Measurements from ENCODE around the gene CFAP90. TPM values are rescaled to one million over a fixed set of nuclear protein-coding genes. Genes with fewer than 3 reads are reported as not detected.

Gene CFAP90
- total RNA-seq, 2 donors from 2014 or later = not detected

DNA sequence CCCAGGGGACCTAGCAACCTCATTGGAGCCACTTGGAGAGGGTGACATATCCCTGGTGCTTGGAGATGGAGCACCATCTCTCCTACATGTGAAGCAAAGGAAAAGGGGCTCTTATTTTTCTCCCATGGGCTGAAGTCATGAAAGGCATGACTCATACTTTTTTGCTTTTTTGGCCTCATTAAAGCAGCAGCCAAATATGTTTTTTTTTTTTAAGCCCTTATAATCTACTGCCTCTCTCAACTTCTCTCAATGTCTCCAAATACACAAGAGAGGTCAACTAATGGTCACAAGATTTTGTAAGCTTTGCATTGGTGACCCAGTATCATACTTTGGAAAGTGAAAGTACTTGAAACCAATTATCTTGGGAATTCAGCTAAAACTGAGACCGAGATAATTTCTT, 1.6 kb upstream of the CFAP90 start:
- H3K27me3 Mint-ChIP-seq = peaks cover 13% of the 10 kb centered on the region
- H3K4me1 Mint-ChIP-seq = peaks cover 14% of the 10 kb centered on the region
- peaks cover 4% of the 10 kb centered on the region for H3K9me3 Mint-ChIP-seq
- H3K36me3 Mint-ChIP-seq (ENCODE audit: low read depth) = no peaks in the 10 kb centered on the region
- no peak for ATAC-seq (replicated peaks)
- H3K27ac Mint-ChIP-seq = no peak overlapping the region
- H3K4me3 Mint-ChIP-seq = peak overlapping the region; percentile 64

DNA sequence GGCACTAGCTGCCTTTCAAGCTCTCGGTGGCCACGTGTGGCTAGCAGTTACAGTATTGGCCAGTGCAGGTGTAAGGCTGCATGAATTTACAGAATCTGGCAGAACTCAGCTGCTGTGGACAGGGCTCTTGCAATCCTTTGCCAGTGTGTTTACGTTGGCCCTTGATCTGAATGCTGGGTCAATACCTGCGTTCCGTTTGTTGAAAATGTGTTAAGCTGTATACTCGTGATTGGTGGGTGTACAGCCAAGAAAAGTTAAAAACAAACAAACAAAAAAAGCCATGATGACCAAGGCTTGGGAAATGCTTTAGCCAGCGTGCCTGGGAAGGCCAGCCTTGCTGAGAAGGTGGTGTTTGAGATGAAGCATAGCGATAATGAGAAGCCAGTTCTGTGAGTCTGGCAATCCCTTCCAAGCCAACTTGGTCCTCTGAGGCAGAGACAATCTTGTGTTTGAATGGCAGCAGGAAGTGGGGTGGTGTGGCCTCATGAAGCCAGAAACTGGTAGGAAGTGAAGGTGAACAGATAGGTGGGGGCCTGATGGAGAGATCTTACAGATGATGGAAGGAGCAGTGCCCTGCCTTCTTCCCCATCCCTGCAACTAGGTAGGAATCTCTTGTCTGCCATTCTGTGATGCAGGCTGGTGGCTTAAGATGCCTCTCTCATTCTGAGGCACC, 820 bp upstream of the CFAP90 start:
- Mint-ChIP-seq H3K4me1 (peaks cover 10% of the 10 kb centered on the region), H3K4me3 (peak overlapping the region; percentile 64), H3K27ac (no peak overlapping the region), H3K27me3 (peaks cover 16% of the 10 kb centered on the region), H3K36me3 (ENCODE audit: low read depth) (no peaks in the 10 kb centered on the region), H3K9me3 (peaks cover 4% of the 10 kb centered on the region)
- no peak for ATAC-seq (replicated peaks)

DNA sequence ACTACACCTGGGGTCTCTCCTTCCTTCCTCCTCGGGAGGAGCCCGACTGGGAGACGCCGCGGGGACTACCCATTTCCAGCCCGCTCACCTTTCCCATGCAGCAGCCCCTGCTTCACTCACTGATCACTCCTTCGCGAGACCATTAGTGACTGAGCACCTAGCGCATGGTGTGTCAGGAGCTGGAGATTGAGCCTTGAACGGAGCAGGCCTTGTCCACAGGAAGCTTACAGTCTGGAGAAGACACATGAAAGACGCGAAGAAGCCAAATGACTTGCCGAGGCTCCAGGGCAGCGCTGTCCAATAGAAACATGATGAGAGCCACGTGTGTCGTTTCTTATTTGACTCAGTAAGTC, 283 bp upstream of the CFAP90 start:
- Mint-ChIP-seq H3K4me1 (peaks cover 9% of the 10 kb centered on the region), H3K9me3 (peaks cover 4% of the 10 kb centered on the region), H3K27ac (no peak overlapping the region), H3K27me3 (peaks cover 17% of the 10 kb centered on the region), H3K4me3 (peak overlapping the region; percentile 64), H3K36me3 (ENCODE audit: low read depth) (no peaks in the 10 kb centered on the region)
- no peak for ATAC-seq (replicated peaks)

DNA sequence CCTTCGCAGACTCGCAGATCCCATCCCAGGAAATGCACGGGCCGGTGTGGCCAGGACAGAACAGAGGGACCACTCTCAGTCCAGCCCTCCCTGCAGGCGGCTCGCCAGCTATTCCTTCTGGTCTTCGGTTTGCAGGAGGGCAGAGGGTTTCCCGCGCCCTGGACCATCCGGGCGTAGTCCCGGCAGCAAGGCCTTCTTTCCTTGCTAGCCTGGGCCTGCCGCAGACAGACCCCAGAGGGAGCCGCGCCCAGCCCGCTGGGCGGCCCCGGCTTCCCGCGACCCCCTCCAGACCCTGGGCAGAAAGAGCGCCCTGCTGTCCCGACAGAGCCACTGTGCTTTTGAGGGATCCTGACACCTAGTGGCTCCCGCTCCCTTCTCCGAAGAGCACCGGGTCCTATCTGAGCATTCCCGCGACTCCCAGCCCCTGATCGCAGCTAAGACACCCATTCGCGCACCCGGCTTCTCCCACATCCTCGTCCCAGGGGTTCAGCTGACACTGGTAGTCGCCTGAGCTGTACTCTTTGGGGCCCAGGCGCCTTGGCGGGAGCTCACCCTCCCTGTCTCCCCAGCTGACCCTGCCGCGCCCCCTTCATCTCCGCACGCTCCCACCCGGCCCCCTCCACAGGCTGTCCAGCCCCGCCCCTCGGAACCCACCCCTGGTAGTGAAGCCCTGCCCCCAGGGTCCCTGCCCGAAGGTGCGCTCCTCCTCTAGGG, 1.1 kb downstream of the CFAP90 start:
- Mint-ChIP-seq H3K4me1 (peaks cover 9% of the 10 kb centered on the region), H3K27me3 (peaks cover 17% of the 10 kb centered on the region), H3K27ac (no peak overlapping the region), H3K4me3 (peak overlapping the region; percentile 55), H3K36me3 (ENCODE audit: low read depth) (no peaks in the 10 kb centered on the region), H3K9me3 (peaks cover 4% of the 10 kb centered on the region)
- ATAC-seq (replicated peaks) = peak; percentile 33

DNA sequence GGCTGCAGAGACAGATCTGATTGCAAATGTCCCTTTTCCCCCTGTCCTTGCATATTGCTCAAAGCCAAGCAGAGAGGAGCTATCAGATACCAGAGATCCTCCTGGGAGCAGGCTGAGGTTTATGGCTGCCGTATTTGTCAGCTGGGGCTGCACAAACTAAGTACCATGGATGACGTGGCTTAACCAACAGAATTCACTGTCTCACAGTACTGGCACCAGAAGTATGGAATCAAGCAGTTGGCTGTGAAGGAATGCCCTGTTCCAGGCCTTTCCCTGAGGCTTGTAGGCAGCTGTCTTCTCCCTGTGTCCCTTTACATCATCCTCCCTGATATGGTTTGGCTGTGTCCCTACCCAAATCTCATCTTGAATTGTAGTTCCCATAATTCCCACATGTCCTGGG, 2.6 kb downstream of the CFAP90 start:
- H3K4me3 Mint-ChIP-seq = no peak overlapping the region
- H3K27me3 Mint-ChIP-seq = peaks cover 27% of the 10 kb centered on the region
- H3K27ac Mint-ChIP-seq = no peak overlapping the region
- H3K36me3 Mint-ChIP-seq (ENCODE audit: low read depth) = no peaks in the 10 kb centered on the region
- peaks cover 9% of the 10 kb centered on the region for H3K4me1 Mint-ChIP-seq
- ATAC-seq (replicated peaks) = no peak
- peaks cover 3% of the 10 kb centered on the region for H3K9me3 Mint-ChIP-seq

DNA sequence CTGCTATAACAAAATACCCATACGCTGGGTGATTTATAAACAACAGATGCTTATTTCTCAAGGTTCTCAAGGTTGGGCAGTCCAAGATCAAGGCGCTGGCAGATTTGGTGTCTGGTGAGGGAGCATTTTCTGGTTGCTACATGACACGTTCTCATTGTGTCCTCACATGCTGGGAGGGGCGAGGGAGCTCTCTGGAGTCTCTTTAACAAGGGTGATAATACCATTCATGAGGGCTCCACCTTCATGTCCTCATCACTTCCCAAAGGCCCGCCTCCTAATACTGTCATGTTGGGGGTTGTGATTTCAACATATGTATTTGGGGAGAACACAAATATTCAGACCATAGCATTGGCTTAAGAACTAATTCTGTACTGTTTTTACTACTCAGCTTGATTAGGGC, 4.6 kb downstream of the CFAP90 start:
- no peak for ATAC-seq (replicated peaks)
- Mint-ChIP-seq H3K27me3 (peaks cover 33% of the 10 kb centered on the region), H3K36me3 (ENCODE audit: low read depth) (no peaks in the 10 kb centered on the region), H3K4me3 (no peak overlapping the region), H3K4me1 (peaks cover 3% of the 10 kb centered on the region), H3K9me3 (no peaks in the 10 kb centered on the region), H3K27ac (no peak overlapping the region)

DNA sequence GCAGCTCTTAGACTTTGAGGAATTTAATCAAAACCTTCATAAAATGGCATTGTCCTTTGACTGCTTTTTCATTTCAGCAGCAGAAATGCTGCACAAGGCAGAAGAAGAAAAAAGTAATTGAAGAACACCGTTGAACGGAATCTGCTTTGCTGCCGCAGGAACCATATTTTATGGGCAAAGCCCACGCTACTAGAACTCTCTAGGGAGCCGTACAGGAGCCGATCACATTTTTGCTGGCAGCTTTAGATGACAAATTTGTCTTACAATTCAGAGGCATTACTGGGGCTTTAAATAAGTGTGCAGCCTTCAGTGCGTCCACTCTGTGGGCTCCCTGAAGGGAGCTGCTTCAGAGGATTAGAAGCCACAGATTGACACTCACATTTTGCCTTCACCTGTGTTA, 5.4 kb downstream of the CFAP90 start:
- Mint-ChIP-seq H3K27me3 (peaks cover 38% of the 10 kb centered on the region), H3K9me3 (no peaks in the 10 kb centered on the region), H3K4me1 (no peaks in the 10 kb centered on the region), H3K36me3 (ENCODE audit: low read depth) (no peaks in the 10 kb centered on the region), H3K4me3 (no peak overlapping the region), H3K27ac (no peak overlapping the region)
- no peak for ATAC-seq (replicated peaks)

DNA sequence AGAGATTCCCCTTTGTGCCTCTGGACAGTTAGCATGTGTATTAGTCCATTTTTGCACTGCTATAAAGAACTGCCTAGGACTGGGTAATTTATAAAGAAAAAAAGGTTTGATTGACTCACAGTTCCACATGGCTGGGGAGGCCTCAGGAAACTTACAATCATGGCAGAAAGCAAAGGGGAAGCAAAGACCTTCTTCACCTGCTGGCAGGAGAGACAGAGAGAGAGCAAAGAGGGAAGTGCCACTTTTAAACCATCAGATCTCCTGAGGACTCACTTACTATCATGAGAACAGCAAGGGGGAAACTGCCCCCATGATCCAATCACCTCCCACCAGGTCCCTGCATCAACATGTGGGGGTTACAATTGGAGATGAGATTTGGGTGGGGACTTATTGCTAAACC, 6.0 kb downstream of the CFAP90 start:
- H3K27ac Mint-ChIP-seq = no peak overlapping the region
- ATAC-seq (replicated peaks) = no peak
- no peaks in the 10 kb centered on the region for H3K36me3 Mint-ChIP-seq (ENCODE audit: low read depth)
- no peak overlapping the region for H3K4me3 Mint-ChIP-seq
- H3K9me3 Mint-ChIP-seq = peaks cover 3% of the 10 kb centered on the region
- H3K4me1 Mint-ChIP-seq = no peaks in the 10 kb centered on the region
- H3K27me3 Mint-ChIP-seq = peaks cover 44% of the 10 kb centered on the region

DNA sequence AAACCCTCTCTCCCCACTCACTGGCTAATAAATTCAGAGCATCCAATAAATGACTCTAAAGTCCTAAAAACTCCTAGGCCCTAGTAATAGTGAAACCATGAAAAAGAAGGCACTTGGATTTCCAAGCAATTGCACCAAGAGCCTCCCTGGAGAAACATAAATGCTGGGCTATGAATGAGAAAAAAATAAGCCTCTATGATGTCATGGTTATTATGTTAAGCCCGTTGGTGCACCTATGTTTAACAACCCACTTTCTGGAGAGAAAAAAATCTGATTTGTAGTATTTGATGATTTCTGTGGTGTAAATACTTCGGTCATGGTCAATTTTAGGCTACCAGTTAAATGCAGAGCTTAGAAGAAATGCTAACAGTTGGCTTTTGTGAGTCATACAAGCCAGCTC, 8.4 kb downstream of the CFAP90 start:
- no peak for ATAC-seq (replicated peaks)
- H3K27me3 Mint-ChIP-seq = peaks cover 39% of the 10 kb centered on the region
- H3K9me3 Mint-ChIP-seq = peaks cover 3% of the 10 kb centered on the region
- H3K36me3 Mint-ChIP-seq (ENCODE audit: low read depth) = no peaks in the 10 kb centered on the region
- H3K4me1 Mint-ChIP-seq = no peaks in the 10 kb centered on the region
- no peak overlapping the region for H3K4me3 Mint-ChIP-seq
- H3K27ac Mint-ChIP-seq = no peak overlapping the region

DNA sequence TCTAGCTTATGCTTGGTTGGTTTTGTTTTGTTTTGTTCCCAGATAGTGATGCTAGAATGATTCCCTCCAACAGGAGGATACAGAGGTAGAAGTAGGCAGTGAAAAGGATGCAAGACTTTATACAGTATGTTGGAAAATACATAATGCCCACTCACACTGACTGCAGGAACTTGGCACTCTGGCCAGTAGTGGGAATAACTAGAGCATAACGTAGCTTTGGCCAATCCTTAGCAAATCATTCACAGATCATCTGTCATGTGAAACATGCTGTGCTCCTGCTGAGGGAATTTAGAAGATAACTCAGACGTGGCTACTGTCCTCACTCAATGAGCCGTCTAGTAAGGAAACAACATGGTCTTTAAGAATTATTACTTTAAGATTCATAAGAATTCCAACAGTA, 13.5 kb downstream of the CFAP90 start:
- H3K36me3 Mint-ChIP-seq (ENCODE audit: low read depth) = no peaks in the 10 kb centered on the region
- H3K27me3 Mint-ChIP-seq = peaks cover 25% of the 10 kb centered on the region
- H3K4me1 Mint-ChIP-seq = no peaks in the 10 kb centered on the region
- no peak overlapping the region for H3K27ac Mint-ChIP-seq
- no peak overlapping the region for H3K4me3 Mint-ChIP-seq
- ATAC-seq (replicated peaks) = no peak
- peaks cover 3% of the 10 kb centered on the region for H3K9me3 Mint-ChIP-seq

DNA sequence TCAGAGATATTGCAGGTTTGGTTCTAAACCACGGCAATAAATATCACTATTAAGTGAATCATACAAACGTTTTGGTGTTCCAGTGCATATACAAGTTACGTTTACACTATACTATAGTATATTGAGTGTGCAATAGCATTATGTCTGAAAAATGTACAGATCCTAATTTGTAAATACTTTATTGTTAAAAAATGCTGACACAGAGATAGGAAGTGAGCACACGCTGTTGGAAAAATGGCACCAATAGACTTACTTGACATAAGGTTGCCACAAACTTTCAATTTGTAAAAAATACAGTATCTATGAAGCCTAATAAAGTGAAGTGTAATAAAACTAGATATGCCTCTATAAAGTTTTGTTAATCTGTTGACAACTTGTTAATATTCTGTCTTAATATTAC, 16.0 kb downstream of the CFAP90 start:
- Mint-ChIP-seq H3K27ac (no peak overlapping the region), H3K36me3 (ENCODE audit: low read depth) (no peaks in the 10 kb centered on the region), H3K27me3 (peaks cover 10% of the 10 kb centered on the region), H3K4me3 (no peak overlapping the region), H3K4me1 (no peaks in the 10 kb centered on the region), H3K9me3 (peaks cover under 1% of the 10 kb centered on the region)
- no peak for ATAC-seq (replicated peaks)

DNA sequence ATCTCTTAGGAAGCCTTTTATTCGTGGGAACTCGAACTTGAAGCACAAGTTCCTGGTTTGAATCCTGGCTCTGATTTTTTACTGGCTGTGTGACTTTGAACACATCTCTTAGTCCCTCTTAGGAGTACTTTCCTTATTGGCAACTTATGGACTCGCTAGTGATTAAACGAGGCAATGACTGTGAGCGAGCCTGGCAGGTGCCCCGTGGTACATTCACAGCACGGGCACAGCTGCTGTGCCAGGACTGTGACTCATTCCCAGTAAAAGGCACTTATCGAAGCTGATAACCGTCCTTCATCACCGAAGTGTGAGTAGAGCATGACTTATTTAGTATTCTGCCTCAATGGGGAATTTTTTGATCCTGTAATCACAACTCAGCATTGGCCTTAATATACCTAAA, 22.7 kb downstream of the CFAP90 start:
- Mint-ChIP-seq H3K9me3 (no peaks in the 10 kb centered on the region), H3K27ac (no peak overlapping the region), H3K36me3 (ENCODE audit: low read depth) (no peaks in the 10 kb centered on the region), H3K27me3 (peaks cover 17% of the 10 kb centered on the region), H3K4me3 (no peak overlapping the region), H3K4me1 (no peaks in the 10 kb centered on the region)
- no peak for ATAC-seq (replicated peaks)

DNA sequence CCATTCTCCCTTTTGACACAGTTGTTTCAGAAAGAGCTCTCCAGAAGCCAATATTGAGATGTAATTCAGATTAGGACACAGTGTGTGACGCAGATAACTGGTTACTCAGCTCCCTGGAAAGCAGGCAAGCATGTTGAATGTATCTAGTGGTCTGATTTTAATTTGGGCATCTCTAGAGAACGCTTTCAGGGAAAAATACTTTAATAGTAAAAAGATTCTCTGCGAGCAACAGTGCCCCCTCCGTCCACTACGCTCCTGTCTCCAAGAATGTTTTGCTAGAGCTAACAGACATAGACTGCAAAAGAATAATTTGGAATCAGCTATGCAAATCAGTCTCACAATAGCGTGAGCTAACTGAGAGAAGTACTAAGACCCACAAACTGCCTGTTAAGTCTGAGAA, 23.3 kb downstream of the CFAP90 start:
- Mint-ChIP-seq H3K27me3 (peaks cover 23% of the 10 kb centered on the region), H3K36me3 (ENCODE audit: low read depth) (no peaks in the 10 kb centered on the region), H3K4me3 (no peak overlapping the region), H3K27ac (no peak overlapping the region), H3K4me1 (no peaks in the 10 kb centered on the region), H3K9me3 (no peaks in the 10 kb centered on the region)
- ATAC-seq (replicated peaks) = no peak

DNA sequence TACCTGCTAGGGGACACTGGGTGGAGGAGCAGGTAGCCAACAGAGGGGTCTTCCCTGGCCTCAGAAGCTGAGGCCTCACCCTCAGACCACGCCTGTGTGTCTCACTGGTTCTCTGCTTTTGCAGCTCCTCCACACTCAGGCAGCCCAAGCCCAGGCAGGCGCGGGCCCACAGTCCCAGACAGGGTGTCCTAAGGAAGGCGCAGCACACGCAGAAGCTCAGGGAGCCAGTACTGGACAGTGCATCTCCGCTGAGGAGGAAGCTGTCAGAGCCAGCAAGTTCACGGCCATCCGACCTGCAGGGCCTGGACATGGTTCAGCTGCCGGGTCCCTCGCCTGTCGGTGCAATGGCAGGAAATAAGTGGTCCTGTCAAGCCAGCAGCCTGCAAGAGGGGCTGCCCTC, 25.3 kb downstream of the CFAP90 start:
- Mint-ChIP-seq H3K36me3 (ENCODE audit: low read depth) (no peaks in the 10 kb centered on the region), H3K9me3 (no peaks in the 10 kb centered on the region), H3K4me3 (no peak overlapping the region), H3K27me3 (peaks cover 30% of the 10 kb centered on the region), H3K27ac (no peak overlapping the region), H3K4me1 (no peaks in the 10 kb centered on the region)
- ATAC-seq (replicated peaks) = no peak

DNA sequence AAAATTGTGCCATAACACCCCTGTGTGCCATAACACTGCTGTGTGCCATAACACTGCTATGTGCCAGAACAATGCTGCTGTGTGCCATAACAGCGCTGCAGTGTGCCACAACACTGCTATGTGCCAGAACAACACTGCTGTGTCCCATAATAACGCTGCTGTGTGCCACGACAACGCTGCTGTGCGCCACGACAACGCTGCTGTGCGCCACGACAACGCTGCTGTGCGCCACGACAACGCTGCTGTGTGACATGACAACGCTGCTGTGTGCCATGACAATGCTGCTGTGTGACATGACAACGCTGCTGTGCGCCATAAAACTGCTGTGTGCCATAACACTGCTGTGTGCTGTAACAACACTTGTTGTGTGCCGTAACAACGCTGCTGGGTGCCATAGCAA, 25.9 kb downstream of the CFAP90 start:
- no peaks in the 10 kb centered on the region for H3K4me1 Mint-ChIP-seq
- no peak overlapping the region for H3K4me3 Mint-ChIP-seq
- no peaks in the 10 kb centered on the region for H3K36me3 Mint-ChIP-seq (ENCODE audit: low read depth)
- H3K27ac Mint-ChIP-seq = no peak overlapping the region
- peaks cover 30% of the 10 kb centered on the region for H3K27me3 Mint-ChIP-seq
- H3K9me3 Mint-ChIP-seq = no peaks in the 10 kb centered on the region
- no peak for ATAC-seq (replicated peaks)

Measured in activated T-helper 17 cell treated with anti-CD3 and anti-CD28 coated beads, Interleukin-2, amount 50 U/mL, for 72 hours (primary cell).